Left renal pelvis (tissue), 4 donors: ENCODE data around the gene ANKRD13C. TPM values are rescaled to one million over a fixed set of nuclear protein-coding genes. Genes with fewer than 3 reads are reported as not detected.

Experiments
- DNase-seq, 4 donors: peaks; one replicate each; pipeline ENCODE4 v3.0.0-alpha.2; 2013; ENCODE audit warnings: low read depth in 4 of 4, low spot score in 3 of 4
- polyA plus RNA-seq, 4 donors: library from polyadenylated mRNA; unstranded; fragments of 120-200 nt; gene quantifications; one replicate each; pipeline ENCODE4 v1.2.1, GENCODE V29; 2013; ENCODE audit not compliant: insufficient read length in 4 of 4

Gene ANKRD13C
- polyA plus RNA-seq, 4 donors = 27.7 to 40.4 (median 29.1) TPM

DNA sequence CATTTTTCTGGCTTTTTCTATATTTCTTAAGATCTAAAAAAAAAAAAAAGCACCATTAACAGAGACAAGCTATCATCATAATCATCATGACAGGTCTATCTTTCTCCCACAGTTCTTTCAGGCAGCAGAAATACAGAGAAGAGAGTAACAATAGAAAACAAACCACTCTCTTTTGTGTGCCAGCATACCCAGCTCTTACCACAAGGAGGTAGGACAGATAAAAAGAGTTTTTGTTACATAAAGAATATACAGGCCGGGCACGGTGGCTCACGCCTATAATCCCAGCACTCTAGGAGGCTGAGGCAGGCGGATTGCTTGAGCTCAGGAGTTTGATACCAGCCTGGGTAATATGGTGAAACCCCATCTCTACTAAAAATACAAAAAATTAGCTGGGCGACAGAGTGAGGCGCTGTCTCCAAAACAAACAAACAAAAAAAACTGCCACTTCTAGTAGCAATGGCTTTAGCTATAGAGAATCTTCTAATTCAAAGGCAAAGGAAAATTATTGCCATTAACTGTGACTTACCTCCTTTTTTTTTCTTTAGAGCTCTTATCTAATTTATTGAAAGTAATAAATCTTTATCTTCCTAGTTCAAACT, 39.7 kb downstream of the ANKRD13C start:
- DNase-seq = no peak

DNA sequence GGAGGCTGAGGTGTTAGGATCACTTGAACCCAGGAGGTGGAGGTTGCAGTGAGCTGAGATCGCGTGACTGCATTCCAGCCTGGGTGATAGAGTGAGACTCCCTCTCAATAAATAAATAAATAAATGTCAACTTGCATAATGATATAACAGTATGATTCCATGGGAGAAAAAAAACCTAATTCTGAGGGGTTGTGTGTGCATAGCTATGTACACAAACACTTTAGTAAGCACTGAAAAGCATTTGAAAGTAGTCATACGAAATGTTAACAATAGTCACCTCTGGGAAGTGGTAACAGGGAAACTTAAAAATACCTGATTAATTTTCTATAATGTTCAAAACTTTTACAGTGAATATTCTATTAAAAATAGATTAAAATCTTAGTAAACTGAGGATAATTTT, 43.2 kb downstream of the ANKRD13C start:
- no peak for DNase-seq

- no peak for DNase-seq
Observed at GRCh38 chr1:70299472-70299871, 55.0 kb downstream of the ANKRD13C start.

- DNase-seq = no peak
Observed at GRCh38 chr1:70295749-70296148, 58.8 kb downstream of the ANKRD13C start.

DNA sequence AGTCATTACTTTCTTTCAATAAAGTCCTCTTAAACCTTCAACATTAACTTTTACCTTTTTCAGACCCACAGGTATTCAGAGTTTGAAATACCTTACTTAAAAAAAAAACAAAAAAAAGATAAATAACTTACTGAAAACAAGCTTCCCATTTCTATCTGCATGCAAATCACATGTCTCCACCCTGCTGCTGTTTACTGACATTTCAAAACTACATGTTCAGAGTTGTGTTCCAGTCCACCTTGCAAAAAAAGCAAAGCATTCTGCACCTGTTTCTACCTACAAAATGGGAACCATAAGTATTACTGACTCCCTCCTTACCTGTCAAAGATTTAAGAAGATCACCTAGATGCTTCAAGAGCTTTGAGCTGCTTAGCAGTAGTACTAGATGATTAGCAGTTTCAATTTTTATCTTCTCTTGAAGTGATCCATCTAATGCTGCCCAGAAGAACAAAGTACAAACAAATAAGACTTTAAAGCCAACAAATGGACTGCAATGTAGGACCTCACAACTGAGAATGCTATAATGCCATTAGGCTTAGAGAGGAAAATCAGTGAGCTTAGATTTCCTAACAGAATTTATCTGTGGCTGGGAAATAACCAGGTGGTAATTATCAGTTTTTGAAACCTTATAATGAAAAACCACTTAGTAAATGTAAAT, 61.2 kb downstream of the ANKRD13C start:
- DNase-seq = no peak

GRCh38 chr1:70290218-70290617, 64.3 kb downstream of the ANKRD13C start:
- DNase-seq = no peak

DNA sequence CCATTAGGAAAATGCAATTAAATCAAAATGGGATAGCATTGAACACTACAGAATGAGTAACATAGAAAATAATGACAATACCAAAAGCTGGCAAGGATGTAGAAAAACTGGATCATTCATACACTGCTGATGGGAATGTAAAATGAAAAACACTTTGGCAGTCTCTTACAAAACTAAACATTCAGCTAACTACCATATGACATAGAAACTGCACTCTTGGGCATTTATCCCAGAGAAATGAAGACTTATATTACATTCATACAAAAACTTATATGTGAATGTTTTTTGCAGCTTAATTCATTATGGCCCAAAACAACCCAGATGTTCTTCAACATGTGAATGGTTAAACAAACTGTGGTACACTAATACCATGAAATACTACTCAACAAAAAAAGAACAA, 66.4 kb downstream of the ANKRD13C start:
- DNase-seq = no peak

GRCh38 chr1:70286453-70286852, 68.1 kb downstream of the ANKRD13C start:
- no peak for DNase-seq

GRCh38 chr1:70284366-70284765, 70.2 kb downstream of the ANKRD13C start:
- DNase-seq = no peak

DNA sequence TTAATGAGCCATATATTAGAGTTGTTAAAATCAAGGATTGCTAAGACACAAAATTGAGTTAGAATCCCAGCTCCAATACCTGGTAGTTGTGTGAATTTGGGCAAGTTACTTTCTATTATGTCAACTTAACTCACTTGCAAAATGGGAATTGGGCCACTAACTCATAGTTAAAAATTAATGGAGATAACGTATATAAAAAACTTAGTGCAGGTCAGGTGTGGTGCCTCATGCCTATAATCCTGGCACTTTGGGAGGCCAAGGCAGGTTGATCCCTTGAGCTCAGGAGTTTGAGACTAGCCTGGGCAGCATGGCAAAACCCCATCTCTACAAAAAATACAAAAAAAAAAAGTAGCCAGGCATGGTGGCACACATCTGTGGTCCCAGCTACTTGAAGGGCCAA, 75.8 kb downstream of the ANKRD13C start:
- DNase-seq = no peak

- DNase-seq = no peak
Observed at GRCh38 chr1:70277875-70278274, 76.6 kb downstream of the ANKRD13C start.

- DNase-seq = no peak
Observed at GRCh38 chr1:70265946-70266345, 88.6 kb downstream of the ANKRD13C start.

GRCh38 chr1:70264839-70265238, 89.7 kb downstream of the ANKRD13C start:
- DNase-seq = no peak

DNA sequence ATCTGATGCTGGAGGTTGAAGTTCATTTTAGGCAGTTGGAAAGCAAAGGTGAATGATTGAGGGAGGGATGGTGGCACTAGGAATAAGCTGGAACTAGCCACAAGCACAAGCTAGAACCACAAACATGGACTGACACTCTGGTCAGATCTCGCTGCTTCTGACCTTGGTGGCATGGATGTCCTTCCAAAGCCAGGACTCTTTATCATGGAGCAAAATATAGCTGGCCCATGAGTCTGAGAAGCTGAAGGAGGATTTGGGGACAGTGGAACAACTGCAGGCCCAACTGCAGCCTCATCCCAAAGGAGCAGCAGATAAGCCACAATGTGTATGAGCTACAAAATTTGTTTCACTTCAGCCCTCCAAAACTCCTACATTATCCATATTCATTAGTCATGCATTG, 97.9 kb downstream of the ANKRD13C start:
- DNase-seq = no peak

GRCh38 chr1:70248729-70249128, 105.8 kb downstream of the ANKRD13C start:
- no peak for DNase-seq

DNA sequence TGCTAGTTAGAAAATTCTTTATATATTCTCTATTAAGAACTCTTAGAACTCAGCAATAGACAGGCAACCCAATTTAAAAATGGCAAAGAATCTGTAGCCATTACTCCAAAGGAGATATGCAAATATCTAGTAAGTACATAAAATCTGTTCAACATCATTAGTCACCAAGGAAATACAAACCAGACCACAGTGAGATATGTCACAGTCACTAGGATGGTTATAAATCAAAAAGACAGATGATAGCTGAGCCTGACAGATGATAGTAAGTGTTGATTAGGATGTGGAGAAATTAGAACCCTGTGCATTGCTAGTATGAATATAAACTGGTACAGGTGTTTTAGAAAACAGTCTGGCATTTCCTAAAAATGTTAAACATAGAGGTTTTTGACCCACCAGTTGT, 106.8 kb downstream of the ANKRD13C start:
- no peak for DNase-seq

GRCh38 chr1:70247122-70247521, 107.4 kb downstream of the ANKRD13C start:
- DNase-seq = no peak

DNA sequence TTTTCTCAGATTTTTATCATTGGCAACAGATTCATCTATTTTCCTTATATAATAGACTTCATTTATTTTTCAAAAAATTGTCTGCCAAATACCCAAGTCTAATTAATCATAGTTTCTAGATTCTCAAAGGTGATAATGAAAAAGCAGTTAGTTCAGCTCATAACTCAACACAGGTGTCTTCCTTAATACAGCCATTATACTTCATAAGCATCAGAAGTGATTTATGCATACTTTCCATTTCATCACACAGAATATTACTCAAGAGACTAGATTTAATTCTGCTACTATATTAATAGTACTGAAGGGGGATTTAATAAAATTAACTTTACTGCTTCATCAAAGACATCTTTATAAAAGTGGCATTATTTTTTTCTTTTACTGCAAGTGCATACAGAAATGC, 114.6 kb downstream of the ANKRD13C start:
- DNase-seq = no peak

GRCh38 chr1:70234733-70235132, 119.8 kb downstream of the ANKRD13C start:
- no peak for DNase-seq

GRCh38 chr1:70231475-70231874, 123.0 kb downstream of the ANKRD13C start:
- no peak for DNase-seq

DNA sequence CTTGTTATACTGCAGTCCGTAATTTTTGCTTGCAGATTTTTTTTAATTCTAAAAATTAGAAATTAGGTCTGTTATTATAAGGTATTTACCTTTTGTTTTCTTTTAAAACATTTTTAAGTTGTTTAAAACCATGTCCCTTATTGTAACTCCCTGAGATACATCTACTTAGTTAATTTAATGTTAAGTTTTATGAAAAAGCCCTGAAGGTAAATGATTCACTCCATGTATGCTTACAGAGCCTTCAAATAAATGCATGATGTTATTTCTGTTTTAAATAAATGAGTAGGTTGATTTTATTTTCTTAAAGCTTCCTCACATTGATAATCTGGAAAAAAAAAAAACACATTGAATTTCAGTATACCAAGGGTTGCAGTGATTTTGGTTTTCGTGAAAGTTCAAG, 125.9 kb downstream of the ANKRD13C start:
- DNase-seq = no peak

- DNase-seq = no peak
Observed at GRCh38 chr1:70227439-70227838, 127.1 kb downstream of the ANKRD13C start.

GRCh38 chr1:70224954-70225353, 129.6 kb downstream of the ANKRD13C start:
- DNase-seq = no peak
